Measurements from ENCODE around the gene DIP2C. TPM values are rescaled to one million over a fixed set of nuclear protein-coding genes. Genes with fewer than 3 reads are reported as not detected.

The DIP2C gene
- total RNA-seq, 1 donor from 2014 or later: 23.1 TPM

DNA sequence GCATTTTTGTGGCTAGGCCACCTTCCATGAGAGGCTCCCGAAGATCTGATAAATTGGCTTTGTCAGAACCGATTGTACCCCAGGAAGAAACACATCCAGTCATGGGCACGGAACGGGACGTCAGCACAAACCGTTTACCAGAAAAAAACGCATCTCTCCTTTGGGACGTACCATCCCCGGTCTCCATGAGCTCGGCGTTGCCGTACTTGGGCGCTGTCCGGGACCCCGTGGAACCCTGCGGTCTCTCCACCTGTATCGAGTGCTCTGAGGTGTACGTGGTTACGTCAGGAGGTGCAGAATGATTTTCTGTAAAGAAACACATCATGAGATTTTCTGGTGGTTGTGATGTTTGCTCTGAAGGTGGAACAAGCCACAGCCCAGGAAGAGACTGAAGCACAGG is 270.6 kb downstream of the DIP2C start:
- no peak overlapping the region for H3K27ac Mint-ChIP-seq
- H3K36me3 Mint-ChIP-seq: no peaks in the 10 kb centered on the region
- no peak for DNase-seq (ENCODE audit: extremely low spot score, unreplicated experiment)
- no peak overlapping the region for H3K4me3 Mint-ChIP-seq
- TF ChIP-seq, protein P1, sequence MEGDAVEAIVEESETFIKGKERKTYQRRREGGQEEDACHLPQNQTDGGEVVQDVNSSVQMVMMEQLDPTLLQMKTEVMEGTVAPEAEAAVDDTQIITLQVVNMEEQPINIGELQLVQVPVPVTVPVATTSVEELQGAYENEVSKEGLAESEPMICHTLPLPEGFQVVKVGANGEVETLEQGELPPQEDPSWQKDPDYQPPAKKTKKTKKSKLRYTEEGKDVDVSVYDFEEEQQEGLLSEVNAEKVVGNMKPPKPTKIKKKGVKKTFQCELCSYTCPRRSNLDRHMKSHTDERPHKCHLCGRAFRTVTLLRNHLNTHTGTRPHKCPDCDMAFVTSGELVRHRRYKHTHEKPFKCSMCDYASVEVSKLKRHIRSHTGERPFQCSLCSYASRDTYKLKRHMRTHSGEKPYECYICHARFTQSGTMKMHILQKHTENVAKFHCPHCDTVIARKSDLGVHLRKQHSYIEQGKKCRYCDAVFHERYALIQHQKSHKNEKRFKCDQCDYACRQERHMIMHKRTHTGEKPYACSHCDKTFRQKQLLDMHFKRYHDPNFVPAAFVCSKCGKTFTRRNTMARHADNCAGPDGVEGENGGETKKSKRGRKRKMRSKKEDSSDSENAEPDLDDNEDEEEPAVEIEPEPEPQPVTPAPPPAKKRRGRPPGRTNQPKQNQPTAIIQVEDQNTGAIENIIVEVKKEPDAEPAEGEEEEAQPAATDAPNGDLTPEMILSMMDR (conservative IDR thresholded peaks at IDR 0.05): no peak
- no peaks in the 10 kb centered on the region for H3K27me3 Mint-ChIP-seq
- H3K4me1 Mint-ChIP-seq (ENCODE audit: unreplicated experiment): no peaks in the 10 kb centered on the region
- H3K9me3 Mint-ChIP-seq: no peaks in the 10 kb centered on the region

DNA sequence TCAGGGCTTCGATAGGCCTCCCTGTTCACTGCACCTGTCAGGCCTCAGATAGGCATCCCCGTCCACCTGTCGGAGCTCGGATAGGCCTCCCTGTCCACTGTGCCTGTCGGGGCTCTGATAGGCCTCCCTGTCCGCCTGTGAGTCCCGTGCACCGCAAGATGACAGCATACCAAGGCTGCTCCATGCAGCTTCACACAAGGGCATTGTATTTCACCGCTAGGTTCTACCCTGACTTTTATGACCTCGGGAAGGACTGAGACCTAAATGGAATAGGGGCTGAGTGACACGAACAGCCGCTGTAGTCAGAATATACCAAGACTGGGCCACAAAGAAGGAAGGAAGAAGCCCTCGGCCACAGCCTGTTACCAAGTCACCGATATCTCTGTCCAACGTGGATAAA is 271.2 kb downstream of the DIP2C start:
- TF ChIP-seq, protein P1 (conservative IDR thresholded peaks at IDR 0.05): no peak
- Mint-ChIP-seq H3K4me1 (ENCODE audit: unreplicated experiment) (no peaks in the 10 kb centered on the region), H3K27me3 (no peaks in the 10 kb centered on the region), H3K9me3 (no peaks in the 10 kb centered on the region), H3K4me3 (no peak overlapping the region), H3K36me3 (peaks cover 5% of the 10 kb centered on the region), H3K27ac (no peak overlapping the region)
- DNase-seq (ENCODE audit: extremely low spot score, unreplicated experiment): no peak

DNA sequence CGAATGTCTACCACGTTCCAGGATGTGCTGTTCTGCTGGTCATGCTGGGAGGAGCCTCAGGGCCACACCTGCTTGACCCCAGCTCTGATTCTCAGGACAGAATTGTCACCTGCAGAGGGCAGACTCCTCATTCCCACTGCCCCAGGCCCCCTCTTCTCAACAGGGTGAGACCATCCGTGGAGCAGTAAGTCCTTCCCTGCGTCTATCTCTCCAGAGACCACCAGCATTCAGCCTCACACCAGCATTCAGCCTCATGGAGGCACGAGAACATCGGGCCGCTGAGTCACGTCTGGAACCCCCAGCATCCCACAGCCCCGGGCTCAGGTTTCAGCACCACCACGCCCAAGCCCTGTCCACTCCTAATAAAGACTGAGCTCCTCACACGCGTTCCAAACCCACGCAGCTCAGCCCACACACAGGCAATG is 273.4 kb downstream of the DIP2C start:
- Mint-ChIP-seq H3K27ac (no peak overlapping the region), H3K4me1 (ENCODE audit: unreplicated experiment) (peaks cover 5% of the 10 kb centered on the region), H3K4me3 (no peak overlapping the region), H3K9me3 (no peaks in the 10 kb centered on the region), H3K36me3 (peaks cover 6% of the 10 kb centered on the region), H3K27me3 (no peaks in the 10 kb centered on the region)
- TF ChIP-seq, protein P1 (conservative IDR thresholded peaks at IDR 0.05): no peak
- no peak for DNase-seq (ENCODE audit: extremely low spot score, unreplicated experiment)

DNA sequence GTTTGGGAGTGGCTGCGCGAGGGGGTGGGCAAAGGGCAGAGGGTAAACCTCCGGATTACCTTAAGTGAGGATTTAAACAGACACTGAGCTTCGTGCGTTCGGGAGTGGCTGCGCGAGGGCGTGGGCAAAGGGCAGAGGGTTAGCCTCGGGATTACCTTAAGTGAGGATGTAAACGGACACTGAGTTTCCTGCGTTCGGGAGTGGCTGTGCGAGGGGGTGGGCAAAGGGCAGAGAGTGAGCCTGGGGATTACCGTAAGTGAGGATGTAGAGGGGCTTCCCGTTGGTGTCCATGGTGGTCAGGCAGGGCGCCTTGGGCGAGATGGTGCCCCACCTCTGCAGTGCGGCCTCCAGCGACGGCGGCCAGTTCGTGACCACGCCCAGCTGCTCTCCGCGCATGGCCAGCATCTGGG is 275.8 kb downstream of the DIP2C start:
- TF ChIP-seq, protein P1 (conservative IDR thresholded peaks at IDR 0.05): no peak
- no peak overlapping the region for H3K27ac Mint-ChIP-seq

DNA sequence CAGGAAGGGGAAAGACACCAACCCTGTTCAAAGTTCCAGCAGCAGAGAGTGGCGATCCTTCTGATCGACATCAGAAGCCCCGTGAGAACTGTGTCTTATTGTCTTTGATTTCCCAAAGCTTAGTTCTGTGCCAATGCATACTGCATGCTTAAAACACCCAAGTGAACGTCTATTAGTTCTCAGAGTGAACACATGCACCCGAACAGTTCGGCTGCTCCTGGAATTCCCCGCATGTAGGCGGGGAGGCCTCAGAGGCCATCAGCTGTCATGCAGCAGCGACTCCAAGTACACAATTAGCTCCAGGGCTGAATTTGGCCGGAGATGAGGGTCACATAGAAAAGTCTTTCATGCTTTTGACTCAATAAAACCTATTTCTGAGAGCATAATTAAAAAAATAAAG is 277.4 kb downstream of the DIP2C start:
- no peak for DNase-seq (ENCODE audit: extremely low spot score, unreplicated experiment)
- Mint-ChIP-seq H3K9me3 (no peaks in the 10 kb centered on the region), H3K4me1 (ENCODE audit: unreplicated experiment) (peaks cover 10% of the 10 kb centered on the region), H3K36me3 (peaks cover 36% of the 10 kb centered on the region), H3K4me3 (no peak overlapping the region), H3K27ac (no peak overlapping the region), H3K27me3 (no peaks in the 10 kb centered on the region)
- TF ChIP-seq, protein P1 (conservative IDR thresholded peaks at IDR 0.05): no peak

More for the DNA sequence above, 275.8 kb downstream of the DIP2C start:
- DNase-seq (ENCODE audit: extremely low spot score, unreplicated experiment): no peak
- peaks cover 23% of the 10 kb centered on the region for H3K36me3 Mint-ChIP-seq
- H3K9me3 Mint-ChIP-seq: no peaks in the 10 kb centered on the region
- no peak overlapping the region for H3K4me3 Mint-ChIP-seq
- no peaks in the 10 kb centered on the region for H3K27me3 Mint-ChIP-seq
- peaks cover 10% of the 10 kb centered on the region for H3K4me1 Mint-ChIP-seq (ENCODE audit: unreplicated experiment)

DNA sequence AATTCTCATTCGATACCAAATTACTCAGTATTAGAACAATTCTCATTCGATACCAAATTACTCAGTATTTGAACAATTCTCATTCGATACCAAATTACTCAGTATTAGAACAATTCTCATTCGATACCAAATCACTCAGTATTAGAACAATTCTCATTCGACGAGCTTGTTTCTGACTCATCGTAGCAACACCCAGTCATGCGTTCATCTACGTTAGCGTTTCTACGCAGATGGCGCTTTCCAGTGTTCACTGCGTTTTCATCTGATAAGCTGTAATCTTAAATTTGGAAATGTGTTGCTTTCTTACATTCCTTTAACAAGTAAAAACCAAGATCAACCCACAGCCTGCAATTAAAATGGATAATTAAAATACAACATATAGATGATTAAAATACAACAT is 277.9 kb downstream of the DIP2C start:
- H3K27ac Mint-ChIP-seq: no peak overlapping the region
- no peaks in the 10 kb centered on the region for H3K9me3 Mint-ChIP-seq
- H3K36me3 Mint-ChIP-seq: peaks cover 41% of the 10 kb centered on the region
- H3K4me1 Mint-ChIP-seq (ENCODE audit: unreplicated experiment): peaks cover 10% of the 10 kb centered on the region
- no peak overlapping the region for H3K4me3 Mint-ChIP-seq
- no peak for DNase-seq (ENCODE audit: extremely low spot score, unreplicated experiment)
- no peaks in the 10 kb centered on the region for H3K27me3 Mint-ChIP-seq
- TF ChIP-seq, protein P1 (conservative IDR thresholded peaks at IDR 0.05): no peak

Measured in type B pancreatic cell (in vitro differentiated cells).